Measurements from ENCODE around the gene INPP4B. TPM values are rescaled to one million over a fixed set of nuclear protein-coding genes. Genes with fewer than 3 reads are reported as not detected.

INPP4B gene
- total RNA-seq, 1 donor from 2014 or later = 8.2 TPM

GRCh38 chr4:142284402-142285221 is 561.5 kb downstream of the INPP4B start:
- no peak for FAIRE-seq
- DNase-seq (ENCODE audit: low spot score in 2 of 2) = no peak

- DNase-seq (ENCODE audit: low spot score in 2 of 2) (no peak), FAIRE-seq (no peak)
Measured at GRCh38 chr4:142282870-142283431, 563.1 kb downstream of the INPP4B start.

- no peak for FAIRE-seq
- no peak for DNase-seq (ENCODE audit: low spot score in 2 of 2)
Measured at GRCh38 chr4:142281999-142282398, 564.1 kb downstream of the INPP4B start.

- no peak for DNase-seq (ENCODE audit: low spot score in 2 of 2)
- FAIRE-seq = no peak
Measured at GRCh38 chr4:142278663-142279062, 567.4 kb downstream of the INPP4B start.

- FAIRE-seq (no peak), DNase-seq (ENCODE audit: low spot score in 2 of 2) (no peak)
Measured at GRCh38 chr4:142278171-142278570, 567.9 kb downstream of the INPP4B start.

GRCh38 chr4:142274137-142274536 is 572.0 kb downstream of the INPP4B start:
- no peak for FAIRE-seq
- no peak for DNase-seq (ENCODE audit: low spot score in 2 of 2)

GRCh38 chr4:142272452-142272851 is 573.6 kb downstream of the INPP4B start:
- FAIRE-seq (no peak), DNase-seq (ENCODE audit: low spot score in 2 of 2) (no peak)

GRCh38 chr4:142271832-142272231 is 574.3 kb downstream of the INPP4B start:
- DNase-seq (ENCODE audit: low spot score in 2 of 2) = no peak
- no peak for FAIRE-seq

- FAIRE-seq = no peak
- no peak for DNase-seq (ENCODE audit: low spot score in 2 of 2)
Measured at GRCh38 chr4:142267101-142267500, 579.0 kb downstream of the INPP4B start.

- no peak for DNase-seq (ENCODE audit: low spot score in 2 of 2)
- no peak for FAIRE-seq
Measured at GRCh38 chr4:142265946-142266345, 580.2 kb downstream of the INPP4B start.

GRCh38 chr4:142265536-142265935 is 580.6 kb downstream of the INPP4B start:
- FAIRE-seq (no peak), DNase-seq (ENCODE audit: low spot score in 2 of 2) (no peak)

- FAIRE-seq = no peak
- no peak for DNase-seq (ENCODE audit: low spot score in 2 of 2)
Measured at GRCh38 chr4:142264961-142265360, 581.1 kb downstream of the INPP4B start.

GRCh38 chr4:142262956-142263355 is 583.1 kb downstream of the INPP4B start:
- DNase-seq (ENCODE audit: low spot score in 2 of 2) (no peak), FAIRE-seq (no peak)

- DNase-seq (ENCODE audit: low spot score in 2 of 2) (no peak), FAIRE-seq (no peak)
Measured at GRCh38 chr4:142248946-142249345, 597.2 kb downstream of the INPP4B start.

GRCh38 chr4:142243255-142243654 is 602.8 kb downstream of the INPP4B start:
- FAIRE-seq = no peak
- no peak for DNase-seq (ENCODE audit: low spot score in 2 of 2)

GRCh38 chr4:142242156-142242555 is 603.9 kb downstream of the INPP4B start:
- FAIRE-seq = no peak
- DNase-seq (ENCODE audit: low spot score in 2 of 2) = no peak

- DNase-seq (ENCODE audit: low spot score in 2 of 2) (no peak), FAIRE-seq (no peak)
Measured at GRCh38 chr4:142238589-142238988, 607.5 kb downstream of the INPP4B start.

- DNase-seq (ENCODE audit: low spot score in 2 of 2) (no peak), FAIRE-seq (no peak)
Measured at GRCh38 chr4:142236268-142236667, 609.8 kb downstream of the INPP4B start.

- no peak for DNase-seq (ENCODE audit: low spot score in 2 of 2)
Measured at GRCh38 chr4:142231787-142232186, 614.3 kb downstream of the INPP4B start.

GRCh38 chr4:142230991-142231390 is 615.1 kb downstream of the INPP4B start:
- DNase-seq (ENCODE audit: low spot score in 2 of 2) = no peak
- FAIRE-seq = no peak

More at GRCh38 chr4:142231787-142232186, 614.3 kb downstream of the INPP4B start:
- no peak for FAIRE-seq

GRCh38 chr4:142226014-142226413 is 620.1 kb downstream of the INPP4B start:
- DNase-seq (ENCODE audit: low spot score in 2 of 2) (no peak), FAIRE-seq (no peak)

GRCh38 chr4:142222127-142222526 is 624.0 kb downstream of the INPP4B start:
- DNase-seq (ENCODE audit: low spot score in 2 of 2) (no peak), FAIRE-seq (no peak)
